Right atrium auricular region (tissue), 2 donors: ENCODE results near the gene NOD2. TPM values are rescaled to one million over a fixed set of nuclear protein-coding genes. Genes with fewer than 3 reads are reported as not detected.

Experiments used
- DNase-seq: peaks from one replicate; pipeline ENCODE4 v3.0.0-alpha.2; 2019; ENCODE audit warnings: low spot score
- H3K27ac ChIP-seq, 2 donors: fragments of 200-600 bp; sonication (generic); 1 replicate in 1 of 2; 2 replicates in 1 of 2; pipeline ENCODE4 v1.5.1; 2016 to 2019
- H3K27me3 ChIP-seq, 2 donors: fragments of 200-600 bp; sonication (generic); one replicate each; pipeline versions ENCODE4 v1.5.1 to v1.6.0; 2017 to 2019
- H3K36me3 ChIP-seq: fragments of 200-600 bp; sonication (generic); one replicate; pipeline ENCODE4 v1.5.1; 2016
- H3K4me1 ChIP-seq, 2 donors: fragments of 200-600 bp; sonication (generic); one replicate each; pipeline versions ENCODE4 v1.5.1 to v1.6.0; 2017 to 2019
- H3K4me3 ChIP-seq, 2 donors: fragments of 200-600 bp; sonication (generic); 1 replicate in 1 of 2; 2 replicates in 1 of 2; pipeline ENCODE4 v1.5.1; 2017 to 2019; ENCODE audit warnings: mild to moderate bottlenecking in 1 of 2, moderate library complexity in 1 of 2
- H3K9me3 ChIP-seq, 2 donors: fragments of 200-600 bp; sonication (generic); one replicate each; pipeline ENCODE4 v1.5.1; 2019
- total RNA-seq, 2 donors: library from RNA; depleted of rRNA; stranded (reverse); fragments of >200 nt; gene quantifications; one replicate each; pipeline ENCODE4 v1.1.0, GENCODE V29; 2016
- TF ChIP-seq, protein P1 (sequence below), 2 donors: fragments of 200-600 bp; sonication (generic); IDR thresholded peaks; one replicate each; pipeline ENCODE4 v1.5.1; 2019; ENCODE audit warnings: antibody characterized with exemption in 2 of 2

NOD2 gene
- total RNA-seq, 2 donors from 2014 or later: 0.44 to 1.6 TPM

DNA sequence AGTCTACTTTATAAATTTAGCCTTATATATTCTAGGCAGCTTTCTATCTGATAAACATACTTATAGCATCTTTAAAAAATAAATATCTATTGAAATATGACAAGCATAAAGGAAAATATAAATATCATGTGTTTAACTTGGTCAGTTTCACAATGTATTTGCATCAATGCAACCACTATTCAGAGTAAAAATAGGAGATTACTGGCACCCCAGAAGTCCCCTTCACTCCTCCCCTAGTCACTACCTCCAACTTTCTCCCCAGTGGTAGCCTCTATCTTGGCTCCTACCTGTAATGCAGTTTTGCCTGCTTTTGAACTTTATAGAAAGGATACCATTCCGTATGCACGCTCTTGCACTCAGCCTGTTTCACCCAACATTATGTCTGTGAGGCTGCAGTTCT, 3.2 kb upstream of the NOD2 start:
- no peak for DNase-seq
- Histone ChIP-seq H3K4me1 (peaks cover 0 to 20% of the 10 kb centered on the region in 2 donors), H3K9me3 (no peaks in the 10 kb centered on the region), H3K27ac (no peak overlapping the region), H3K36me3 (no peaks in the 10 kb centered on the region), H3K27me3 (no peaks in the 10 kb centered on the region), H3K4me3 (no peak overlapping the region)
- TF ChIP-seq, protein P1, sequence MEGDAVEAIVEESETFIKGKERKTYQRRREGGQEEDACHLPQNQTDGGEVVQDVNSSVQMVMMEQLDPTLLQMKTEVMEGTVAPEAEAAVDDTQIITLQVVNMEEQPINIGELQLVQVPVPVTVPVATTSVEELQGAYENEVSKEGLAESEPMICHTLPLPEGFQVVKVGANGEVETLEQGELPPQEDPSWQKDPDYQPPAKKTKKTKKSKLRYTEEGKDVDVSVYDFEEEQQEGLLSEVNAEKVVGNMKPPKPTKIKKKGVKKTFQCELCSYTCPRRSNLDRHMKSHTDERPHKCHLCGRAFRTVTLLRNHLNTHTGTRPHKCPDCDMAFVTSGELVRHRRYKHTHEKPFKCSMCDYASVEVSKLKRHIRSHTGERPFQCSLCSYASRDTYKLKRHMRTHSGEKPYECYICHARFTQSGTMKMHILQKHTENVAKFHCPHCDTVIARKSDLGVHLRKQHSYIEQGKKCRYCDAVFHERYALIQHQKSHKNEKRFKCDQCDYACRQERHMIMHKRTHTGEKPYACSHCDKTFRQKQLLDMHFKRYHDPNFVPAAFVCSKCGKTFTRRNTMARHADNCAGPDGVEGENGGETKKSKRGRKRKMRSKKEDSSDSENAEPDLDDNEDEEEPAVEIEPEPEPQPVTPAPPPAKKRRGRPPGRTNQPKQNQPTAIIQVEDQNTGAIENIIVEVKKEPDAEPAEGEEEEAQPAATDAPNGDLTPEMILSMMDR (IDR thresholded peaks at IDR 0.05): no peak

DNA sequence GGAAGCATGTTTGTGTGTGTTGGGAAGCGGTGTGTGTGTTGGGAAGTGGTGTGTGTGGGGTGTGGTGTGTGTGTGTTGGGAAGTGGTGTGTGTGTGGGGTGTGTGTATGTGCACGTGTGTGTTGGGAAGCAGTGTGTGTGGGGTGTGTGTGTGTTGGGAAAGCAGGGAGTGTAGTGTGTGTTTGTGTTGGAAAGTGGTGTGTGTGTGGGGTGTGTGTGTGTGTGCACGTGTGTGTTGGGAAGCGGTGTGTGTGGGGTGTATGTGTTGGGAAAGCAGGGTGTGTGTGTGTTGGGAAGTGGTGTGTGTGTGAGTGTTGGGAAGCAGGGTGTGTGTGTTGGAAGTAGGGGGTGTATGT, 785 bp upstream of the NOD2 start:
- no peak for DNase-seq
- TF ChIP-seq, protein P1 (IDR thresholded peaks at IDR 0.05): no peak
- Histone ChIP-seq H3K4me1 (peaks cover 0 to 38% of the 10 kb centered on the region in 2 donors), H3K27me3 (no peaks in the 10 kb centered on the region), H3K27ac (no peak overlapping the region), H3K4me3 (no peak overlapping the region), H3K9me3 (no peaks in the 10 kb centered on the region), H3K36me3 (no peaks in the 10 kb centered on the region)

DNA sequence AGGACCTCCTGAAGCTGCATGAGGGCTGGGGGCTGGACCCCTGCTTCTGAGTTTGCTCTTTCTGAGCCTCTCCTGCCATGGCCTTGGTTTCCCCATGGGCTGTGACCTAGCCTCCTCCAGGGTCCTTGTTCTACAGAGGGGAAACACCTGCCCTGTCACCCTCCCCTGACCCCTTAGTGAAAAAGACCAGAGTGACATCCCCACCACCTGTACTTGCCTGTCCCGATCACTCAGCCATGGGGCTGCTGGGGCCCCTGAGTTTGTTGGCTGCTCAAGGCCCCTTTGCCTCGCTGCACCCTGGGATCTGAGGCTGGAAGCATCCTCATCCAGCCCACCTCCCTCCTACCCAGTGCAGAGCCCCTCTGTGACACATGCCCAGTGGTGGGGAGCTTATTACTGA, 800 bp downstream of the NOD2 start:
- Histone ChIP-seq H3K27me3 (no peaks in the 10 kb centered on the region), H3K27ac (no peak overlapping the region), H3K4me3 (peak overlapping the region in 1 of 2 donors; percentile 52), H3K36me3 (no peaks in the 10 kb centered on the region), H3K9me3 (no peaks in the 10 kb centered on the region), H3K4me1 (peaks cover 0 to 38% of the 10 kb centered on the region in 2 donors)
- TF ChIP-seq, protein P1 (IDR thresholded peaks at IDR 0.05): no peak
- no peak for DNase-seq

DNA sequence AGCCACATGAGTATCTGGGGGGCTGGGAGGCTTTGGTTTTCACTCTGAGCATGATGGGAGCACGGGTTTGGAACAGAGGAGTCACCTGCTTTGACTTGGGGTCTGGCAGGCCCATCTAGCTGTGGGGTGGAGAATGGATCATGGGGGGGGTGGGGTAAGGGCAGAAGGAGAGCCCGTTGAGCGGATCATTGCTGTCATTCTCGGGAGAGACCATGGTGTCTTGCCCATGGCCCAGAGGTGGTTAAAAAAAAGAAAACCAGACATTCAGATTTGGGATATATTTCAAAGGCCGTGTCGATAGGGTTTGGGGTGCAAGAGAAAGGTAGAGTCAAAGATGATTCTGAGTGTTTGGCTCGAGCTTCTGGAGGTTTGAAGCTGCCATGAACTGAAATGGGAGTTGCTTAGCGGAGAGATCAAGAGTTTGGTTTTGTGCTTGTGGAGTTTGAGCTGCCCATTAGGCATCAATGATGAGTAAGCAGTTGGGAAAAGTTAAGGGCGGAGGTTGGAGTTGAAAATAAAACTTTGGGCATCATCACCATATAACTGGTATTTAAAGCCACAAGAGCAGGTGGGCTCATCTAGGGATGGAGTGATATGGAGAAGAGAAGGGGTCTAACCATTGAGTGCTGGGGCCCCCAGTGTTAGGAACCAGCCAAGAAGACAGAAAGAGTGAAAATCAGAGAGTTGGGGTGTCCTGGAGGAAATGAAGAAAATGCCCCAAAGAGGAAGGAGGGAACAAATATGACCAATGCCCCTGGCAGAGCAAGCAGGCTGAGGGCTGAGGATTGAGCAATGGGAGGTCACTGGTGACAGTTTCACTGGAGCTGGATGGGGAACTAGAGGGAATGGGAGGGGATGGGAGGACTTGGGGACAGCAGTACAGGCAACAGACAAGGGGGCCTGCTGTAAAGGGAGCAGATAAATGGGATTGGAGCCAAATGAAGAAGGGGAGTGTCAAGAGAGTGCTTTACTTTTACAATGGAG, 1.9 kb downstream of the NOD2 start:
- TF ChIP-seq, protein P1 (IDR thresholded peaks at IDR 0.05): no peak
- Histone ChIP-seq H3K27me3 (no peaks in the 10 kb centered on the region), H3K4me3 (no peak overlapping the region), H3K36me3 (no peaks in the 10 kb centered on the region), H3K27ac (peak overlapping the region; percentile 47 to 70), H3K9me3 (no peaks in the 10 kb centered on the region), H3K4me1 (peaks cover 0 to 38% of the 10 kb centered on the region in 2 donors)
- no peak for DNase-seq

DNA sequence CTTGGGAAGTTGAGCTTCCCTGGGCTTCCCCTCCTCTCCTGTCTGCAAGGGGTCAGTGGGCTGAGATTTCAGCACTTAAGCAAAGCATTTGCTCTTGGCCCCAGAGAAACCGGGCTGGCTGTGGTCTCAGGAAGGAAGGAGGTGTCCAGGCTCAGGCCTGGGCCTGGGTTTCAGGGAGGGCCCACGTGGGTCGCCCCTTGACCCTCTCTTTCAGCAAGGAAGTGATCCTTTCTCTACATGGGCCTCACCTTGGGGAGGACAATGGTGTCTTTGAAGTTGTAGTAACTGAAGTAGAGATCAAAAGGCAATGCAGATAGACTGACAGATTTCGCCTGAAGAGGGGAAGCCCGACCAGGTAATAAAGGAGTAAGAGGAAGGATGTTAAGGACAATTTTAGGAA, 2.7 kb downstream of the NOD2 start:
- Histone ChIP-seq H3K9me3 (no peaks in the 10 kb centered on the region), H3K27me3 (no peaks in the 10 kb centered on the region), H3K4me3 (no peak overlapping the region), H3K4me1 (peaks cover 0 to 38% of the 10 kb centered on the region in 2 donors), H3K36me3 (no peaks in the 10 kb centered on the region), H3K27ac (peak overlapping the region; percentile 47 to 70)
- TF ChIP-seq, protein P1 (IDR thresholded peaks at IDR 0.05): no peak
- DNase-seq: no peak
